GM18508 (cell line): Measurements from ENCODE around the gene PRKG1.

Experiments
- ATAC-seq: cut with Tn5 transposase; IDR thresholded peaks from one replicate; pipeline ENCODE4 v1.9.1; 2021; ENCODE audit warnings: moderate number of reproducible peaks; ENCODE audit not compliant: insufficient read depth, unreplicated experiment

PRKG1 gene

GRCh38 chr10:51462076-51462779 is 387.9 kb downstream of the PRKG1 start:
- ATAC-seq = no peak

- ATAC-seq = no peak
Measured at GRCh38 chr10:51468424-51468823, 394.1 kb downstream of the PRKG1 start.

- no peak for ATAC-seq
Measured at GRCh38 chr10:51469686-51470085, 395.4 kb downstream of the PRKG1 start.

- ATAC-seq = no peak
Measured at GRCh38 chr10:51471271-51471670, 397.0 kb downstream of the PRKG1 start.

GRCh38 chr10:51472154-51472553 is 397.9 kb downstream of the PRKG1 start:
- ATAC-seq = no peak

GRCh38 chr10:51479711-51480110 is 405.4 kb downstream of the PRKG1 start:
- no peak for ATAC-seq

- ATAC-seq = no peak
Measured at GRCh38 chr10:51485668-51486067, 411.4 kb downstream of the PRKG1 start.

- ATAC-seq = no peak
Measured at GRCh38 chr10:51487576-51487975, 413.3 kb downstream of the PRKG1 start.

- no peak for ATAC-seq
Measured at GRCh38 chr10:51488766-51489408, 414.6 kb downstream of the PRKG1 start.

GRCh38 chr10:51498424-51498823 is 424.1 kb downstream of the PRKG1 start:
- no peak for ATAC-seq

- no peak for ATAC-seq
Measured at GRCh38 chr10:51501396-51501795, 427.1 kb downstream of the PRKG1 start.

GRCh38 chr10:51502124-51502523 is 427.8 kb downstream of the PRKG1 start:
- ATAC-seq = no peak

GRCh38 chr10:51503378-51503777 is 429.1 kb downstream of the PRKG1 start:
- no peak for ATAC-seq

GRCh38 chr10:51507476-51507875 is 433.2 kb downstream of the PRKG1 start:
- ATAC-seq = no peak

GRCh38 chr10:51508156-51508555 is 433.9 kb downstream of the PRKG1 start:
- no peak for ATAC-seq

- no peak for ATAC-seq
Measured at GRCh38 chr10:51510231-51510630, 435.9 kb downstream of the PRKG1 start.

GRCh38 chr10:51521605-51522004 is 447.3 kb downstream of the PRKG1 start:
- ATAC-seq = no peak

GRCh38 chr10:51522858-51523257 is 448.6 kb downstream of the PRKG1 start:
- no peak for ATAC-seq

GRCh38 chr10:51523440-51523839 is 449.2 kb downstream of the PRKG1 start:
- no peak for ATAC-seq

- no peak for ATAC-seq
Measured at GRCh38 chr10:51524041-51524440, 449.8 kb downstream of the PRKG1 start.

GRCh38 chr10:51527522-51528219 is 453.4 kb downstream of the PRKG1 start:
- no peak for ATAC-seq
